HG03159 (cell line): ENCODE data around the gene DAND5.

Experiments
- ATAC-seq: cut with Tn5 transposase; IDR thresholded peaks from one replicate; pipeline ENCODE4 v1.9.1; 2021; ENCODE audit warnings: mild to moderate bottlenecking, moderate library complexity; ENCODE audit not compliant: unreplicated experiment

DAND5 gene

GRCh38 chr19:13007292-13008045 is 38.1 kb downstream of the DAND5 start:
- no peak for ATAC-seq

- no peak for ATAC-seq
Measured at GRCh38 chr19:13008926-13009787, 39.8 kb downstream of the DAND5 start.

- no peak for ATAC-seq
Measured at GRCh38 chr19:13010038-13010991, 40.9 kb downstream of the DAND5 start.

- no peak for ATAC-seq
Measured at GRCh38 chr19:13010992-13011652, 41.7 kb downstream of the DAND5 start.

GRCh38 chr19:13011653-13012389 is 42.4 kb downstream of the DAND5 start:
- no peak for ATAC-seq

GRCh38 chr19:13012390-13012689 is 43.0 kb downstream of the DAND5 start:
- no peak for ATAC-seq

GRCh38 chr19:13012690-13013608 is 43.6 kb downstream of the DAND5 start:
- no peak for ATAC-seq

GRCh38 chr19:13013649-13014048 is 44.3 kb downstream of the DAND5 start:
- no peak for ATAC-seq

GRCh38 chr19:13014101-13014920 is 44.9 kb downstream of the DAND5 start:
- ATAC-seq, result no peak

- no peak for ATAC-seq
Measured at GRCh38 chr19:13014921-13015280, 45.5 kb downstream of the DAND5 start.

GRCh38 chr19:13015361-13016223 is 46.2 kb downstream of the DAND5 start:
- no peak for ATAC-seq

- no peak for ATAC-seq
Measured at GRCh38 chr19:13016245-13016627, 46.9 kb downstream of the DAND5 start.

- no peak for ATAC-seq
Measured at GRCh38 chr19:13016628-13017305, 47.4 kb downstream of the DAND5 start.

- ATAC-seq, result no peak
Measured at GRCh38 chr19:13017306-13018034, 48.1 kb downstream of the DAND5 start.

- ATAC-seq, result no peak
Measured at GRCh38 chr19:13018035-13018914, 48.9 kb downstream of the DAND5 start.
